NOMO-1 treated with dmso at 0.1 percent for 144 hours (cell line): ENCODE data around the gene PLEKHA1.

Experiments used
- DNase-seq: peaks from one replicate; lab custom pipeline; 2025; ENCODE audit not compliant: unreplicated experiment; lab: John Stamatoyannopoulos, UW

Gene PLEKHA1

DNA sequence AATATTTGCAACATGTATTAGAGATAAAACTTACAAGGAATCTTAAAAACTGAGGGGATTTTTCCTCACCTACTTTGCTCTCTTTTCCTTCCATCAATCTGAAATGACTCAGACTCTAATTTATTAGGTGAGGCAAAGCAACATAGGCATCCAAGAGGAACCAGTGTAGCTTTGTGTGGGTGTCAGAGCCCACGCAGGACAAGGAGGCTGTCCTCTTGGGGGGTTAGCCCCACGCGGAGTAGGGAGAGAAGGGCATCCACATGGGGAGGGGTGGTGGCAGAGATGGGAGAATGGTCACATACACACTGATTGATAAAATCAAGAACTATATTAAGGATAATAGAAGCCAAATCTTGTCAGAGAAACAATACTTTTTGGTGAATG is 46.1 kb downstream of the PLEKHA1 start:
- DNase-seq, result no peak

DNA sequence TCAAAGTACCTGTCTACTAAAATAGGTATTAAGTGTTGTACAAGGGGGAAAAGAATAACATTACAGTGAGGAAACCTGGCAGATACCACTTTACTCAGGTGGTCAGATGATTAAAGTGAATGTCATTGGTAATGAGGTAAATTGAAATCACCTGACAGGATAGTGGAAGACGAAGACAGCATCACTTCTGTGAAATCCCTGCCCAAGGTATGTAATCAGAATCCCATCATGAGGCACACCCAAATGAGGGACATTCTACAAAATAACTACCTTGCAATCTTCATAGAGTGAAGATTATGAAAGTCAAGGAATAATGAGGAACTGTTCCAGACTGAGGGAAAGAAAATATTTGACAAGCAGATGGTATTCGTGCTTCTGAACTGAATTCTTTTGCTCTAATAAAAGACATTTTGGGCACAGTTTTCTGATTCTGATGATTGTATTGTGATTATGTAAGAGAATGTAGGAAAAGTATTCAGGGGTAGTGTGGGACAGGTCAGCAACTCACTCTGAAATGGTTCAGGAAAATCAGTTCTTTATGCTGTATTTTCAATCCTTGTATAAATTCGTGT is 46.6 kb downstream of the PLEKHA1 start:
- DNase-seq, result no peak

DNA sequence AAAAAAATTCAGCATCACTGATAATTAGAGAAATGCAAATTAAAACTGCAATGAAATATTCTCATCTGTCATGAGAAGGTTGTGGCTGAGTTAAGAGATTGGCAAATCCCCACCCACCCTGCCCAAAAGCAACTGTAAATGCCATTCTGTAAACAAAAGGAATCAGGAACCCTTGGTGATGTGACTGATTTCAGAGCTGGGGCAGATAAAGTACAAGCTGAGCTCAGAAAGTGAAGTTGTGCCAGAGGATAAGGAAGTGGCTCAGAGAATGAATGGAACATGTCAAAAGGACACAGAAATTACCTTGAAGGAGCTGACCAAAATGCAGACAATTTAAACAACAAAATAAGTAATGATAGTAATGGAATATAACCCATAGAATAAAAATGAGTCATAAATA is 47.2 kb downstream of the PLEKHA1 start:
- DNase-seq, result no peak

DNA sequence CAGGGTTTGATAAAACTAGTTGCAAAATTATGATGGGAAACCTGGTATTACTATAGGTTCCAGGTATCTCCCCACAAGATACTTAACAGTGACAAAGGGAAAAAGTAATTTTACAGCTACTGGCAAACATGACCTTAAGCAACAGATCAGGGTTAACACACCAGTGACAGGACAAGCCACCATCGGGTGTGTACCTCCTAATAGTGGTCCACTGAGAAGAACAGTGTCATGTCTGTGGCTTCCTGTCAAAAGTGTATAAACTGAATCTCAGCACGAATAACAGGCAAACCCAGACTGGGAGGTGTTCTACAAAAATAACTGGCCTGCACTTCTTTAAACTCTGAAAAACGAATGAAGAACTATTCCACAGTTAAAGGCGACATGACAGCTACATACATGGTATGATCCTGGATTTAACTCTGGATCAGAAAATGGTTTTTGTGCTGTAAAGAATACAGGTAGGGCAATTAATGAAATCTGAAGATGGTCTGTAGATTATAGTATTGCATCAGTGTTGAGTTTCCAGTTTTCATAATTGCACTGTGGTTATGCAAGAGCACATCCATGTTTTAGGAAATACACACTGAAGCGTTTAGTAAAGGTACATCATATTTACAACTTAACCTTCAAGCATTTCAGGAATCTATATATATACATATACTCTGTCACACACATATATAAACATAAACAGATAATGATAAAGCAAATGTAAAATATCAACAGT is 47.9 kb downstream of the PLEKHA1 start:
- DNase-seq, result no peak

DNA sequence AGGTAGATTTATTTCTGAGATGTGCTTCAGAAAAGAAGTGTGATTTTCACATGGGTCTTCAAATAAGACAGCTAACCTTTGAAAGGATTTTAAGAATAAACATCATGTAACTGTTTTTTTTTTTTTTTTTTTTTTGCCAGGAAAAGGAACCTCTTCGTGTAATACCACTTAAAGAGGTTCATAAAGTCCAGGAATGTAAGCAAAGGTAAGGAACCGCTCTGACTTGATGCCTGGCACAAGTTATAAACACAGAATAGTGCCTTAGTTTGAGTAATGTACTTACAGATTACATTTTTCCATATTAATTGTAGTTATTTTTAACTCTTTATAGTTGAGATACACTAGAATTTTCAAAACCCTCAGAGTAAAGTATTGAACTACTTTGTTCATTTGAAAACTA is 49.6 kb downstream of the PLEKHA1 start:
- DNase-seq, result no peak

DNA sequence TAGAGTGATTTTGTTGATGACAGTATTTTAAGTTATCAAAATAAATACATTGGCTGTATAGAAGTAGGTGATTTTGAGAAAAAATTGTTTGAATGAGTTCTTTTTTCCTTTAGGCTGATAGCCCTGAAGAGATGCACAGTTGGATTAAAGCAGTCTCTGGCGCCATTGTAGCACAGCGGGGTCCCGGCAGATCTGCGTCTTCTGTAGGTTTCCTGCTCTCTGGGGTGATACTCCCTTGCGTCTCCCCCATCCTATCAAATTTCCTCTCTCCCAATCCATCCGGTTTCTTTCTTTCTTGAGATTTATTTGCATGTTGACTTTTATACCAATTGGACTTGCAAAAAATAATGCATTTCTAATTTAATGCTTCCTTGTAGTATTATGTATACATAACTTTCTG is 52.3 kb downstream of the PLEKHA1 start:
- no peak for DNase-seq

DNA sequence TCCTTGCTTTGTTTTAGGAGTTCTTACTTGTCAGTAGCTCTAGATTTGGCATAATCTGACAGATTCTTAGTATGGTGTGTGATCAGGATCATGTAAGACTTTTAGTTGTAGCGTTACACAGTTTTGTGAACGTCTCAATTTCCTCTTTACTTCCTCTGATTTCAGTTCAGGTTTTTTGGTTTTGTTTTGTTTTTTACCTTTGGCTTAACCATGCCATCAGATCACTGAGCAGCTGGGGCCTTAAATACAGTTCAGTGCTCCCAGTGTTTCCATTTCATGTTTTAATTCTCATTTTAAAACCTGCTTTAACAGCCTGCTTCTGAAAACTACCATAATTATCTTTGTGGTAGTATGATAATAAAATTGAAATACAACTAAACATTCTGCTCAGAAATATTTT is 52.8 kb downstream of the PLEKHA1 start:
- DNase-seq, result no peak

DNA sequence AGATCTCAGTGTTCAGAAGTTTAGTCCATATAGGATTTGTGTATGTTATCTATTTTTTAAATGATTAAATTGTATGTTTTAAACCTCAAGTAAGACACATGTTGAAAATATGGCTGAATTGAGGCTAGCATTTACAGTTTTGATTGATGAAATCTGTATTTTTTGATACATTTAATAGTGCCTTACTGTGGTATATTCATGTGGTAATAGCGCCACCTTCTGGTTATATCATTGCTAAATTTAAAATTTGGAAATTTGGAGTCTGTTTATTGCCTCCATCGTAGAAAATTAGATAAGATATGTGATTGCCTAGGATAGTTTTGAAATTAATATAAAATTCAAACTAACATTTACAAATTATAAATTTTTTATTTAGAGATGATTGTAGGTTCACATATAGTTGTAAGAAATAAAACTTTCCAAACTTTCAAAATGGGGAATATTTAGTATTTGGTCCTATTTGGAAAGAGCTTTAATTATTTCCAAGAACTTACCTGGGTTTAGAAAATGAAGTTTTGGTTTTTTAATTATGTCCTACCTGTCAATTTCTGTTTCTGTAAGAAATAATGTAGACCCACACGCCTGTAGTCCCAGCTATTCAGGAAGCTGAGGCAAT is 60.8 kb downstream of the PLEKHA1 start:
- DNase-seq, result no peak

DNA sequence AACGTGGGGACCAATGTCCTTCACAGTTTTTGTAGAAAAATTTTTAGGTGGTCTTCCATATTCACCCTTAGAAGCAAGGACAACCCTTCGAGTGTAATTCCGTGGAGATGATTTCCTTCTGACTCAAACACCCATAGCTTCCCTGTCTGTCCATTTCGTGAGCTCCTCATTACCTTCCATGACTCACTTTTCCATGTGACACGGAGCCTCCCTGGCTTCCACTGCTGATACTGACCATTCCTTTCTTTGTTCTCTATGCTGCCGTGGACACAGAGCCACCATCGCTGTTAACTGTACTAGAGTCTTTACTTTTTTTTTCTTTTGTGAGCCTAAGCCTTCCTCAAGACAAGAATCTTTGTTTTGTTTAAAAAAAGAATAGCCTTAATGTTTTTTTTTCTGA is 67.5 kb downstream of the PLEKHA1 start:
- no peak for DNase-seq

DNA sequence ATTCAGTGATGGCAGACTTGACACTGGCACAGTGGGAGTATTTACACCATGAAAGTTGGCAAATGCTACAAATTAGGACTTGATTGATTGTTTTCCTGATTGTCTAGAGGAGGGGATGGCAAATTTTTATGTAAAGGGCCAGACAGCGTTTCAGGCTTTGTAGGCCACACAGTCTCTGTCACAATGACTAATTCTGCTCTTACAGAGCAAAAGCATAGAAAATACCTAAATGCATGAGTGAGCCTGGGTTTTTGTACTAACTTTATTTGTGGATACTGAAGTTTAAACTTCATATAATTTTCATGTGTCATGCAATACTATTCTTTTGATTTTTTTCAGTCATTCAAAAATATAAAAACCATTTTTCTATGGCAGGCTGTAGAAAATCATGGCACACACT is 71.0 kb downstream of the PLEKHA1 start:
- DNase-seq, result no peak

DNA sequence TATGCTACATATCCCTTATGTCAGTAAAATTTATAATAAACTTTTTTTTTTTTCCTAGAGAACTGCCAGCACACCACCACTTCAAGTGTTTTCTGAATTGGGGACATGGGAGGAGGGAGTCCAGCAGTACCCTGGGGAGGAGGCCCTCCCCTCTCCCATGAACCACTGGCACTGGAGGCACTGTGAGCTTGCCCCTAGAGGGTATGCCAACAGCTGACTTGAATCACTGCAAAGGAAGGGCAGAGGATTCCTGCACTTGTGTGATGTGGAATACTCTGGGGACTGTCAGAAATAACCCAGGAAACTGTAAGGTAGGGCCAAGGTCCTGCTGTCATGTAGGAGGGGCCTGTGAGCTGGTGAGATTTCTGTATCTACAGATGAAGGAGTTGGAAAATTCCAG is 71.4 kb downstream of the PLEKHA1 start:
- DNase-seq, result no peak

DNA sequence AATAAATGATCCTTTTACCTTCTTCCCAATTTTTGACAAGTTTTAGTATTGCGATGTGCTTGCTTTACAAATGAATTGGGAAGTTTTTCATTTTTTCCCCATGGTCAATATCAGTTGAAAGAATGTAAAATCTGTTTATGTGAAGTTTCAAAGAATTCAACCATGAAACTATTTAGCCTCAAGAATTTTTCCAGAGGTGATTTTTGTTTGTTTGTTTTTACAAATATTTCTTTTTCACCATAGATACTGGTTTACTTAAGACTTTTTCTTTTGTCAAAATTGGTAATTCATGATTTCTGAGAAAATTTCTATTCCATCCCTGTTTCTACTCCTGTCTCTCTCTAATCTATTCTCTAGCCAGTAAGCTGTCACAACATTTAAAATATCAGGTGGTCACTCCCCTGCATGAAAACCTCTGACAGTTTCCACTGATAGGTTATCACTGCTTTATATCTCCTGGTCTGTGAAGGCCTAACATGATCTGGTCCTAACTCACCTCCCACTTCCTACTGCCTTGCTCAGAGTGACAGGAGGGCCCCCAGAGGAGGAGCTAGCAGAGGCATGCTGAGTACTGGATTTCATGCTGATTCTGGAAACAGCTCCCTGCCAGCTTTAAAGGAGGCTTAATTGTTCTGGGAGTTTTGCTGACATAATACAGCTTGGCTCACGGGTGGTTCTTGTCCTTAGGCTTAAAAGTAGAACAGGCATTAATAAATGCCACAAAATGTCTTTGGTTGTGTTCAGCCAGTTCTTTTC is 72.3 kb downstream of the PLEKHA1 start:
- no peak for DNase-seq

DNA sequence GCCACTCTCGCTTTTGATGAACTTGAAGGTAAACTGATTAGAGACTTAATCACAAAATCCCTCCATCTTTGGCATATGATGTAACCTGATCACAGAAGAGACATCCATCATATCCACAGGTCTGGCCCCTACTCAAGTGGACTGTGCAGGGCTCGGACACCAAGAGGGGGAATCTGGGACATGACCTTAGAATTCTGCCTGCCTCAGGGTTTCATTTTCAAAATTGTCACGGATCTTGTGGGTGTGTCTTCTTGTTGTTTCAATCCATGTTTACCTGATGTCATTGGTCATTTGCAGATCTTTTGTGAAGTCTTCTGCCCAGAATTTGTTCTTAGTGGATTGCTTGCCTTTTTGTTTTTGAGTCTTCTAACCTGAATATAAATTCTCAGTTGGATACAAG is 74.1 kb downstream of the PLEKHA1 start:
- no peak for DNase-seq

DNA sequence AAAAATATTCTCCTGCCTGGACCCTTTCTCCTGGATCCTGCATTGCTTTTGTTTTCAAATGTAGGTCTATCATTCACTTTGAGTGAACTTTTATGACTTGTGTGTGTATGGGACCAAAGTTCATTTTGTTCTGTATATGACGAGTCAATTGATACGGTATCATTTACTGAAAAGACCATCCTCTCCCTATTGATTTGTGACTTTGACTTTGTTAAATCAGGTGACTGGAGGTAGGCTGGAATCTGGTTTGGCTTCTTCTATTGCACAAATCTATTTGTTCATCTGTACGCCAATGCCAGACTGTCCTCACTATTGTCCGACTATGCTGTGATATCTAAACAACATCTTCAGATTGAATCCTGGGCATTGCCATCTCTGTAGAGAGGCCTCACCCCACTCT is 74.6 kb downstream of the PLEKHA1 start:
- DNase-seq, result no peak

DNA sequence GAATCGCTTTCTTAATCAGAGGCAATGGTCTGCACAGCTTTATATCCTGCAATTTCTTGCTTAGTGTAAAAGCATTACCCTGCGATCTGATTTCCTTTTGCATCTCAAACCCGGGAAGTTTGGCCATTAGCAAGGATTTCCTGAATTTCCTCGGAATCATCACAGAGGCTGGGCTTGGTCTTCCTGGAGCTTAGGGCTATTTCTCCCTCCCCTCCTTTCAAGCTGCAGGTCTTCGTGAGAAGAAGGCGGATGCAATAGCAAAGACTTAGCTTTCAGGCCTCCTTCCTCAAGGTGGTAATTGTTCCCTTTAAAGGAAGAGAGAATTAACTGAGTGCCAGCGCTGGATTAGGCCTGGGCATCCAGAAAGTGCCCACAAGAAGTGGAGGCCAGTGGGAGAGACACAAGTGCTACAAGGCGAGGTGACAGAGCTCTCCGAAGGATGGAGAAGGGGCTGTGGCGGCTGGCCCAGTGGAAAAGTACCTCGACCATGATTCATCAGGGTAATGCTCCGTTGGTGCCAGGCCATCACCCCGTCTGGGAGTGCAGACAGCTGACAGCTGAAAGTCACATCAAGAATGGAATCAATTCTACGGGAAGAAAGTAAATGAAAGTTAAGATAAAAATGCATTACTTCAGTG is 76.0 kb downstream of the PLEKHA1 start:
- no peak for DNase-seq

DNA sequence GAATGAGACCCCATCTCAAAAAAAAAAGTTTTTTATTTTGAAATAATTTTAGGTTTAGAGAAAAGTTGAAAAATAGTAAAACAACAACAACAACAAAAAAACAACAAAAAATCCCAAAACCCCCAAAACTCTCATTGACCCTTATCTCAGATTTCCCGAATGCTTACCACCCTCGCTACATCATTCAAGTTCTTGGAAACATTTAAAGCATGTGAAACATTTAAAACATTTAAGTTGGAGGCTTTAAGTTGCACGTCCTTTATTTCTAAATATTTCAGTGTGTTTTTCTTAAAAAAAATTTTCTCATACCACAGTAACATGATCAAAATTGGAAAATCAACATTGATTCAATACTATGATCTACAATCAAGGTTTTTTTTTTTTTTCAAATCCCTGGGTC is 79.6 kb downstream of the PLEKHA1 start:
- DNase-seq, result no peak

DNA sequence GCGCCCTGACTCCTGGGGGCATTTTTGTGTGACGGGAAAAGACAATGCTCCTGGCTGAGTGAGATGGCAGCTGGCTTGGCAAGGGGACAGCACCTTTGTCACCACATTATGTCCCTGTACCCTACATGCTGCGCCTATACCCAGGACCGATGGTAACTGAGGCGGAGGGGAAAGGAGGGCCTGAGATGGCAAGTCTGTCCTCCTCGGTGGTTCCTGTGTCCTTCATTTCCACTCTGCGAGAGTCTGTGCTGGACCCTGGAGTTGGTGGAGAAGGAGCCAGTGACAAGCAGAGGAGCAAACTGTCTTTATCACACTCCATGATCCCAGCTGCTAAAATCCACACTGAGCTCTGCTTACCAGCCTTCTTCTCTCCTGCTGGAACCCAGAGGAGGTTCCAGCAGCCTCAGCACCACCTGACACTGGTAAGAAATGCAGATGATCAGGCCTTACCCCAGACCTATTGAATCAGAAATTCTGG is 80.1 kb downstream of the PLEKHA1 start, which contains the start of gene ARMS2:
Gene ARMS2 (plus strand): TSS at position 51 of the 478 bp plus-strand sequence. CDS start 75 bp downstream, at position 126.
- DNase-seq, result no peak

DNA sequence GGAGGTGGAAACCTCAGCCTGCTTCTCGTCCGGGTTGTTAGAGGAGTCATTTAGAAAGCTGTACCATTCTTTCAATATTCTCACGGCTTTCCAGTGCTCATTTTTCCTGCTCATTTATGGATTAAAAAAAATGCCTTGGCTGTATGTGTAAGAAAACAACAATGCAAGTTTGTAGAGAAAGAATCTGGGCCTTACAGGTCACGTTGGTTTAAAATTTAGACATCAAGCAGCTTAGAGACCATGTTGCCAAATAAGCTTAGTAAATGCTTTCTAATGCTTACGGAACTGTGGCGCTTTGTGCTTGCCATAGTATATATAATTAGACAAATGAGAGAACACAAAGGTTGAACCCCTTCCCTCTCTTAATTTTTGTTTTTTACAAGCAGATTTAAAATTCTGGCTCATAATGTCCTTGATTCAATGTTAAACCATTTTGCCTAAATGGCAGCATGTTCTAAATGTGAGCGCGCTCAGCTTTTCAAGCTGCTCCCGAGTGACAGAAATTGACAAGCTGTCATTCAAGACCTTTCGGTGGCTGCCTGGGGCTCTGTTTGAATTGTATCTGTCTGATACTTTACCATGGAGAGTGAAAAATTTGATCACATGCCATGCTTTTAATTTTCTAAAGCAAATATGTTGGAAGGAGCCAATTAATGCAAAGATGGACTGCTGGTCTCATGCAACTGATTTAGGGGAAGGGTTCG is 81.0 kb downstream of the PLEKHA1 start:
- no peak for DNase-seq

DNA sequence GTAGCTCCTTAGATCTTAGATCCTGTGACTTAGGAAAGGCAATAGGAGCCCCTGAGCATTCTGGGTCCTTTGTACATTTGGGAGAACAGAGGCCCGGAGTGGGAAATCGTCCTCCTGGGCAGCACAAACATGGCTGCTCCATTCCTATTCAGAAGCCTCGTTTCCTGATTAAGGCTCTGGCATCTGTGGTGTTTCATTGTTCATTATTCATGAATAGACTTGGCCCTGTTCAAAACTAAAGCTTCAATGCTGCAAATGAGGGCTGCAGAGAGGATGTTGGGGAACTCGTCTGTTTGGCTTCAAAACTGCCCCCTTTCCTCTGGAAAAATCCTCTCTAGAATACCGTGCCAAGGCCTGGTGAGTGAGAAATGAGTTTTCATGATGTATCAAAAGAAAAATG is 83.4 kb downstream of the PLEKHA1 start:
- DNase-seq, result no peak

DNA sequence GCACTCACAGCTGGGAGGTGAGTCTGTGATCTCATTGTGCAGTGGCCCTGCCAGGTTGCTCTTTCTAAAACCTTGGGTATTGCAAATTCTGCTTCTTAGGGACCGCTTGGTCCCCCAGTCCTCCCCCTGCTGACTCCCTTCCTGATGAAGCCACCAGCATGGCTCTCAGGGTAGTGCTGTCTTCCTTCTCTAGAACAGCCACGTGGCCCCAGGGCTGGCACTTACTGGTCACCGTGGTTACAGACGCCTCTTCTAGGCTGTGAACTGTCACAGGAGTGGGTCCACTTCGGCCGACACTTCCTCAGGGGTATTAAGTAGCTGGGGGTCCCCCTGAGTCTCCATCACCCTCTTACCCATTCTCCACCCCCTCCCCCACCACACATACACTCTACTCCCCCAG is 84.2 kb downstream of the PLEKHA1 start:
- DNase-seq, result no peak
